HCT116 (cell line): ENCODE data around the gene S100A2. TPM values are rescaled to one million over a fixed set of nuclear protein-coding genes. Genes with fewer than 3 reads are reported as not detected.
"Not testable (repeated sequence)": the region's sequence is repeated elsewhere in the genome, so short reads cannot be mapped to it uniquely, and the experiment has no call there.

Experiments
- ATAC-seq: fragments of 200-7000 bp; cut with Tn5 transposase; 2 replicates; pipeline ENCODE4 v1.9.1; 2020; ENCODE audit warnings: mild to moderate bottlenecking, moderate library complexity
- BruUV-seq: library from RNA; stranded (reverse); fragments of 400-500 nt; replicated peaks from 2 replicates; lab custom pipeline; 2021; lab: Mats Ljungman, UMichigan
- CTCF ChIA-PET: fragments of 300-600 bp; sonication (Branson Sonifier 250); formaldehyde crosslinking; loops from one replicate; lab custom pipeline; 2021; ENCODE audit warnings: antibody characterized with exemption; lab: Charles Lee
- POLR2A ChIA-PET: fragments of 300-600, 350-600 bp; sonication (Branson Sonifier 250); formaldehyde crosslinking; loops from one replicate; lab custom pipeline; 2021; ENCODE audit warnings: antibody characterized with exemption; lab: Charles Lee
- RAD21 ChIA-PET, 2 experiments: fragments of 300-600 bp; sonication (Branson Sonifier 250); formaldehyde crosslinking; loops; one replicate each; lab custom pipeline; 2023; ENCODE audit warnings: low total read pairs in 2 of 2; ENCODE audit not compliant: uncharacterized antibody in 2 of 2, unreplicated experiment in 2 of 2, low non-redundant PET in 1 of 2; lab: Charles Lee
- DNase-seq: peaks from one replicate; pipeline ENCODE4 v3.0.0-alpha.2; 2010; ENCODE audit warnings: low read depth, low spot score
- H2AFZ ChIP-seq: fragments of 200-600 bp; shearing (Covaris generic), sonication (generic); 2 replicates; pipeline ENCODE4 v1.6.1; 2017; ENCODE audit warnings: low read depth, mixed run types, mixed read lengths, antibody characterized with exemption, low read length; ENCODE audit not compliant: poor library complexity, severe bottlenecking
- H3K27ac ChIP-seq: 2 replicates; pipeline ENCODE4 v1.5.1; 2012; ENCODE audit warnings: low read depth, low read length
- H3K27me3 ChIP-seq: fragments of 200-600 bp; sonication (generic); 2 replicates; pipeline ENCODE4 v1.6.1; 2016; ENCODE audit warnings: mixed run types, low read length, mixed read lengths; ENCODE audit not compliant: insufficient read depth
- H3K36me3 ChIP-seq, 2 experiments: fragments of 200-500 bp in 1 of 2; fragments of 200-600 bp in 1 of 2; sonication (Bioruptor generic) in 1 of 2; sonication (generic) in 1 of 2; 2 replicates each; pipeline versions ENCODE4 v1.5.1 to v1.6.1; 2014 to 2016; ENCODE audit warnings: low read length in 2 of 2, inconsistent platforms in 1 of 2, mixed read lengths in 1 of 2, mixed run types in 1 of 2; ENCODE audit not compliant: insufficient read depth in 2 of 2, control insufficient read depth in 1 of 2
- H3K4me1 ChIP-seq, 2 experiments: fragments of 200-600 bp in 1 of 2; sonication (generic) in 1 of 2; 2 replicates each; pipeline versions ENCODE4 v1.5.1 to v1.6.1; 2012 to 2017; ENCODE audit warnings: low read length in 2 of 2, inconsistent platforms in 1 of 2, mild to moderate bottlenecking in 1 of 2, mixed read lengths in 1 of 2, mixed run types in 1 of 2, moderate library complexity in 1 of 2; ENCODE audit not compliant: insufficient read depth in 2 of 2, control insufficient read depth in 1 of 2
- H3K4me2 ChIP-seq: fragments of 200-600 bp; sonication (generic); 2 replicates; pipeline ENCODE4 v1.6.1; 2017; ENCODE audit warnings: mixed run types, low read length, mixed read lengths
- H3K4me3 ChIP-seq, 2 experiments: fragments of 200-600 bp in 1 of 2; sonication (generic) in 1 of 2; replicated peaks in 1 of 2; 2 replicates each; pipeline ENCODE4 v1.5.1; 2011 to 2016; ENCODE audit warnings: low read length in 2 of 2, control low read depth in 1 of 2, low read depth in 1 of 2, mild to moderate bottlenecking in 1 of 2, mixed read lengths in 1 of 2, mixed run types in 1 of 2
- H3K79me2 ChIP-seq: fragments of 200-600 bp; sonication (generic); 2 replicates; pipeline ENCODE4 v1.6.1; 2017; ENCODE audit warnings: mild to moderate bottlenecking, mixed run types, low read length, moderate library complexity, mixed read lengths; ENCODE audit not compliant: insufficient read depth
- H3K9ac ChIP-seq: fragments of 200-600 bp; sonication (generic); 2 replicates; pipeline ENCODE4 v1.6.1; 2016; ENCODE audit warnings: low read length, mixed read lengths
- H3K9me2 ChIP-seq: fragments of 200-600 bp; sonication (generic), shearing (Covaris generic); 2 replicates; pipeline ENCODE4 v1.6.1; 2017; ENCODE audit warnings: mixed run types, mild to moderate bottlenecking, moderate library complexity; ENCODE audit not compliant: insufficient read depth
- H3K9me3 ChIP-seq, 2 experiments: fragments of 200-500 bp in 1 of 2; fragments of 200-600 bp in 1 of 2; sonication (Bioruptor generic) in 1 of 2; sonication (generic) in 1 of 2; 2 replicates each; pipeline ENCODE4 v1.6.1; 2014 to 2017; ENCODE audit warnings: low read length in 2 of 2, mixed read lengths in 2 of 2, inconsistent platforms in 1 of 2, low read depth in 1 of 2, mild to moderate bottlenecking in 1 of 2, mixed run types in 1 of 2, moderate library complexity in 1 of 2; ENCODE audit not compliant: control insufficient read depth in 1 of 2, insufficient read depth in 1 of 2
- H4K20me1 ChIP-seq: fragments of 200-600 bp; sonication (generic), shearing (Covaris generic); 2 replicates; pipeline ENCODE4 v1.6.1; 2017; ENCODE audit warnings: mixed run types, mild to moderate bottlenecking, moderate library complexity; ENCODE audit not compliant: insufficient read depth
- POLR2A ChIP-seq: IDR thresholded peaks from 2 replicates; pipeline ENCODE4 v1.7.0; 2011; ENCODE audit warnings: borderline replicate concordance; ENCODE audit not compliant: insufficient read depth, insufficient read length; ENCODE audit errors: extremely low read depth
- intact Hi-C: fragments of 100-400 bp; cut with micrococcal nuclease; formaldehyde crosslinking; loops from 2 replicates; pipeline ENCODE4 v1.10.0; 2022
- total RNA-seq: library from RNA; stranded (reverse); gene quantifications from one replicate; pipeline ENCODE4 v1.2.1, GENCODE V29; 2021; ENCODE audit not compliant: unreplicated experiment

S100A2 gene
- total RNA-seq, 1 experiment from 2014 or later: 24.8 TPM

- H3K9me2 ChIP-seq, H3K27ac ChIP-seq, intact Hi-C loops, H4K20me1 ChIP-seq, H3K9me3 ChIP-seq, H3K9ac ChIP-seq, ATAC-seq, H3K79me2 ChIP-seq, H3K4me2 ChIP-seq, H3K4me3 ChIP-seq, H2AFZ ChIP-seq, H3K27me3 ChIP-seq, H3K36me3 ChIP-seq, RAD21 ChIA-PET, DNase-seq: not testable (repeated sequence)
- H3K4me1 ChIP-seq: peaks cover 31 to 43% of the 10 kb centered on the region in 2 experiments
- TSS peak; percentile 98 for BruUV-seq
- POLR2A ChIA-PET: interaction anchor here (1.2 to 4.8 kb wide), 4 partner anchors 11 to 50 kb away, joined by 3 to 51 read pairs (median 4); partner anchors contain the start of gene S100A6
- CTCF ChIA-PET: interaction anchor here (1.2 kb wide), 1 partner anchor 11 kb away, joined by 4 read pairs; no protein-coding TSS in a partner anchor
- peak; percentile 81 for TF ChIP-seq POLR2A
These were observed 43.1 kb downstream of the S100A2 start for GRCh38 chr1:153522353-153523048.

GRCh38 chr1:153521808-153522207 is 43.8 kb downstream of the S100A2 start:
- ATAC-seq, H3K79me2 ChIP-seq, DNase-seq, H3K4me3 ChIP-seq, BruUV-seq, H2AFZ ChIP-seq, H3K4me2 ChIP-seq, RAD21 ChIA-PET, H3K27ac ChIP-seq, intact Hi-C loops, H3K9me3 ChIP-seq, H4K20me1 ChIP-seq, H3K27me3 ChIP-seq, H3K36me3 ChIP-seq, H3K9me2 ChIP-seq, H3K9ac ChIP-seq: not testable (repeated sequence)
- peaks cover 30 to 36% of the 10 kb centered on the region in 2 experiments for H3K4me1 ChIP-seq
- ChIA-PET POLR2A (interaction anchor here (1.2 to 4.8 kb wide), 6 partner anchors 12 to 51 kb away, joined by 3 to 51 read pairs (median 5); partner anchors contain the start of gene S100A6), CTCF (interaction anchor here (2.7 kb wide), 1 partner anchor 11 kb away, joined by 20 read pairs; no protein-coding TSS in a partner anchor)
